ENCODE data around the gene RNF17.

- TF ChIP-seq REST (IDR thresholded peaks at IDR 0.05) (no peak), FOXA1 (IDR thresholded peaks at IDR 0.05) (no peak), GABPA (IDR thresholded peaks at IDR 0.05 in 1 of 2, conservative IDR thresholded peaks at IDR 0.05 in 1 of 2) (no peak), TAF1 (conservative IDR thresholded peaks at IDR 0.05) (no peak), SP1 (IDR thresholded peaks at IDR 0.05) (no peak), YY1 (IDR thresholded peaks at IDR 0.05) (no peak), HNF4A (conservative IDR thresholded peaks at IDR 0.05) (no peak)
- TF ChIP-seq, protein P1, sequence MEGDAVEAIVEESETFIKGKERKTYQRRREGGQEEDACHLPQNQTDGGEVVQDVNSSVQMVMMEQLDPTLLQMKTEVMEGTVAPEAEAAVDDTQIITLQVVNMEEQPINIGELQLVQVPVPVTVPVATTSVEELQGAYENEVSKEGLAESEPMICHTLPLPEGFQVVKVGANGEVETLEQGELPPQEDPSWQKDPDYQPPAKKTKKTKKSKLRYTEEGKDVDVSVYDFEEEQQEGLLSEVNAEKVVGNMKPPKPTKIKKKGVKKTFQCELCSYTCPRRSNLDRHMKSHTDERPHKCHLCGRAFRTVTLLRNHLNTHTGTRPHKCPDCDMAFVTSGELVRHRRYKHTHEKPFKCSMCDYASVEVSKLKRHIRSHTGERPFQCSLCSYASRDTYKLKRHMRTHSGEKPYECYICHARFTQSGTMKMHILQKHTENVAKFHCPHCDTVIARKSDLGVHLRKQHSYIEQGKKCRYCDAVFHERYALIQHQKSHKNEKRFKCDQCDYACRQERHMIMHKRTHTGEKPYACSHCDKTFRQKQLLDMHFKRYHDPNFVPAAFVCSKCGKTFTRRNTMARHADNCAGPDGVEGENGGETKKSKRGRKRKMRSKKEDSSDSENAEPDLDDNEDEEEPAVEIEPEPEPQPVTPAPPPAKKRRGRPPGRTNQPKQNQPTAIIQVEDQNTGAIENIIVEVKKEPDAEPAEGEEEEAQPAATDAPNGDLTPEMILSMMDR (IDR thresholded peaks at IDR 0.05; ENCODE audit: low read depth, low read length, missing input control) = no peak
Observed at GRCh38 chr13:24777171-24777570, 13.2 kb downstream of the RNF17 start.
